NCI-H1436 (cell line): ENCODE data around the gene RAB17.
"Not testable (repeated sequence)": the region's sequence is repeated elsewhere in the genome, so short reads cannot be mapped to it uniquely, and the experiment has no call there.

Experiments used
- DNase-seq: peaks from one replicate; lab custom pipeline; 2025; lab: John Stamatoyannopoulos, UW

Gene RAB17

GRCh38 chr2:237598468-237599208 is 8.1 kb upstream of the RAB17 start:
- no peak for DNase-seq

- no peak for DNase-seq
Observed at GRCh38 chr2:237597196-237598145, 6.9 kb upstream of the RAB17 start.

- DNase-seq: no peak
Observed at GRCh38 chr2:237596520-237597195, 6.1 kb upstream of the RAB17 start.

- DNase-seq: not testable (repeated sequence)
Observed at GRCh38 chr2:237595829-237596519, 5.4 kb upstream of the RAB17 start.

- no peak for DNase-seq
Observed at GRCh38 chr2:237594514-237594871, 4.0 kb upstream of the RAB17 start.

- peak; percentile 35 for DNase-seq
Observed at GRCh38 chr2:237593596-237594320, 3.2 kb upstream of the RAB17 start.

GRCh38 chr2:237593036-237593435 is 2.5 kb upstream of the RAB17 start:
- DNase-seq: no peak

- DNase-seq: no peak
Observed at GRCh38 chr2:237592425-237592980, 2.0 kb upstream of the RAB17 start.

GRCh38 chr2:237591141-237591881 is 777 bp upstream of the RAB17 start:
- no peak for DNase-seq

- no peak for DNase-seq
Observed at GRCh38 chr2:237588044-237588696, 2.4 kb downstream of the RAB17 start.

GRCh38 chr2:237585590-237586221 is 4.8 kb downstream of the RAB17 start:
- no peak for DNase-seq

- DNase-seq: no peak
Observed at GRCh38 chr2:237583385-237584295, 6.9 kb downstream of the RAB17 start.

GRCh38 chr2:237581751-237582746 is 8.5 kb downstream of the RAB17 start:
- peak; percentile 9 for DNase-seq

GRCh38 chr2:237581326-237581725 is 9.2 kb downstream of the RAB17 start:
- no peak for DNase-seq

- no peak for DNase-seq
Observed at GRCh38 chr2:237577956-237578870, 12.3 kb downstream of the RAB17 start.

GRCh38 chr2:237577458-237577857 is 13.1 kb downstream of the RAB17 start:
- no peak for DNase-seq
